H9 (cell line): ENCODE data around the gene NCKAP5. TPM values are rescaled to one million over a fixed set of nuclear protein-coding genes. Genes with fewer than 3 reads are reported as not detected.

Source experiments
- DNase-seq: peaks from one replicate; pipeline ENCODE4 v3.0.0-alpha.2; 2017
- H2AFZ ChIP-seq: one replicate; pipeline ENCODE4 v1.6.1; 2013; ENCODE audit warnings: mild to moderate bottlenecking, low read length, control low read depth, moderate library complexity
- H2AK5ac ChIP-seq: 2 replicates; pipeline ENCODE4 v1.6.1; 2013; ENCODE audit warnings: low read length, control low read depth, mixed read lengths; ENCODE audit not compliant: insufficient read length
- H2BK120ac ChIP-seq: one replicate; pipeline ENCODE4 v1.6.1; 2013; ENCODE audit warnings: low read depth, mild to moderate bottlenecking, low read length, control low read depth, inconsistent platforms; ENCODE audit not compliant: poor library complexity, severe bottlenecking
- H2BK12ac ChIP-seq: 2 replicates; pipeline ENCODE4 v1.6.1; 2013; ENCODE audit warnings: low read length, control low read depth, mixed read lengths, low read depth; ENCODE audit not compliant: insufficient read length
- H2BK15ac ChIP-seq: 2 replicates; pipeline ENCODE4 v1.6.1; 2013; ENCODE audit warnings: low read depth, low read length, control low read depth
- H2BK20ac ChIP-seq: one replicate; pipeline ENCODE4 v1.6.1; 2013; ENCODE audit warnings: low read depth, mild to moderate bottlenecking, low read length, control low read depth, inconsistent platforms; ENCODE audit not compliant: poor library complexity, severe bottlenecking
- H2BK5ac ChIP-seq: 2 replicates; pipeline ENCODE4 v1.6.1; 2013; ENCODE audit warnings: low read length, control low read depth, mixed read lengths; ENCODE audit not compliant: insufficient read length
- H3K14ac ChIP-seq: 2 replicates; pipeline ENCODE4 v1.6.1; 2013; ENCODE audit warnings: low read length, control low read depth; ENCODE audit not compliant: insufficient read depth
- H3K18ac ChIP-seq: 2 replicates; pipeline ENCODE4 v1.6.1; 2013; ENCODE audit warnings: low read depth, mild to moderate bottlenecking, mixed read lengths, low read length, control low read depth; ENCODE audit not compliant: insufficient read length
- H3K23ac ChIP-seq: 2 replicates; pipeline ENCODE4 v1.6.1; 2013; ENCODE audit warnings: low read length, control low read depth, mixed read lengths, low read depth; ENCODE audit not compliant: insufficient read length
- H3K23me2 ChIP-seq: 2 replicates; pipeline ENCODE4 v1.6.1; 2013; ENCODE audit warnings: low read depth, mild to moderate bottlenecking, mixed read lengths, low read length, control low read depth; ENCODE audit not compliant: insufficient read length, poor library complexity, severe bottlenecking
- H3K27ac ChIP-seq: 2 replicates; pipeline ENCODE4 v1.5.1; 2013; ENCODE audit warnings: low read length, control low read depth, mixed read lengths, low read depth; ENCODE audit not compliant: insufficient read length
- H3K27me3 ChIP-seq: 2 replicates; pipeline ENCODE4 v1.6.1; 2013; ENCODE audit warnings: low read length, control low read depth, inconsistent platforms; ENCODE audit not compliant: insufficient read depth
- H3K4ac ChIP-seq: 2 replicates; pipeline ENCODE4 v1.6.1; 2013; ENCODE audit warnings: low read depth, mild to moderate bottlenecking, control low read depth, inconsistent platforms, low read length, moderate library complexity
- H3K4me1 ChIP-seq: 2 replicates; pipeline ENCODE4 v1.6.1; 2013; ENCODE audit warnings: low read length, control low read depth, inconsistent platforms; ENCODE audit not compliant: insufficient read depth
- H3K4me2 ChIP-seq: 2 replicates; pipeline ENCODE4 v1.6.1; 2013; ENCODE audit warnings: low read length, control low read depth, mixed read lengths; ENCODE audit not compliant: insufficient read length, insufficient read depth
- H3K56ac ChIP-seq: 2 replicates; pipeline ENCODE4 v1.6.1; 2013; ENCODE audit warnings: low read depth, mild to moderate bottlenecking, mixed read lengths, low read length, control low read depth; ENCODE audit not compliant: insufficient read length
- H3K79me1 ChIP-seq: 2 replicates; pipeline ENCODE4 v1.6.1; 2013; ENCODE audit warnings: low read depth, mild to moderate bottlenecking, moderate library complexity, low read length, control low read depth, inconsistent platforms; ENCODE audit not compliant: insufficient read depth, poor library complexity, severe bottlenecking
- H3K79me2 ChIP-seq: 2 replicates; pipeline ENCODE4 v1.6.1; 2013; ENCODE audit warnings: low read length, control low read depth, inconsistent platforms; ENCODE audit not compliant: insufficient read depth
- H3K9ac ChIP-seq: 2 replicates; pipeline ENCODE4 v1.6.1; 2013; ENCODE audit warnings: low read length, control low read depth, mixed read lengths; ENCODE audit not compliant: insufficient read length; ENCODE audit errors: extremely low read depth
- H3K9me3 ChIP-seq: one replicate; pipeline ENCODE4 v1.6.1; 2013; ENCODE audit warnings: low read depth, low read length, inconsistent platforms; ENCODE audit not compliant: control insufficient read depth
- H3T11ph ChIP-seq: one replicate; pipeline ENCODE4 v1.6.1; 2013; ENCODE audit warnings: mild to moderate bottlenecking, low read length, control low read depth, inconsistent platforms
- H4K20me1 ChIP-seq: one replicate; pipeline ENCODE4 v1.6.1; 2013; ENCODE audit not compliant: control insufficient read depth, insufficient read length, insufficient read depth
- H4K5ac ChIP-seq: 2 replicates; pipeline ENCODE4 v1.6.1; 2013; ENCODE audit warnings: low read depth, mild to moderate bottlenecking, mixed read lengths, low read length, control low read depth; ENCODE audit not compliant: insufficient read length
- H4K8ac ChIP-seq: replicated peaks from 2 replicates; pipeline ENCODE4 v1.6.1; 2013; ENCODE audit warnings: low read length, control low read depth, mixed read lengths, low read depth; ENCODE audit not compliant: insufficient read length
- H4K91ac ChIP-seq: 2 replicates; pipeline ENCODE4 v1.6.1; 2013; ENCODE audit warnings: low read depth, mild to moderate bottlenecking, moderate library complexity, mixed read lengths, low read length, control low read depth; ENCODE audit not compliant: insufficient read length
- H3K27ac Mint-ChIP-seq, 3 experiments: 2 replicates in 2 of 3; 3 replicates in 1 of 3; pipeline ENCODE4 v1.8.0; 2020 to 2021; ENCODE audit warnings: mixed read lengths in 3 of 3, mild to moderate bottlenecking in 1 of 3, moderate library complexity in 1 of 3
- H3K27me3 Mint-ChIP-seq: 2 replicates; pipeline ENCODE4 v1.8.0; 2021; ENCODE audit warnings: low read depth, mild to moderate bottlenecking, moderate library complexity, mixed read lengths
- H3K36me3 Mint-ChIP-seq, 3 experiments: 2 replicates in 2 of 3; 3 replicates in 1 of 3; pipeline ENCODE4 v1.8.0; 2020 to 2021; ENCODE audit warnings: low read depth in 3 of 3, mixed read lengths in 3 of 3; ENCODE audit not compliant: insufficient read depth in 1 of 3
- H3K4me1 Mint-ChIP-seq, 2 experiments: 2 replicates each; pipeline ENCODE4 v1.8.0; 2020; ENCODE audit warnings: mixed read lengths in 2 of 2
- H3K4me3 Mint-ChIP-seq, 2 experiments: 2 replicates in 1 of 2; 3 replicates in 1 of 2; pipeline ENCODE4 v1.8.0; 2020 to 2021; ENCODE audit warnings: mild to moderate bottlenecking in 2 of 2, mixed read lengths in 2 of 2, moderate library complexity in 1 of 2
- H3K9me3 Mint-ChIP-seq, 2 experiments: 2 replicates in 1 of 2; 3 replicates in 1 of 2; pipeline ENCODE4 v1.8.0; 2020; ENCODE audit warnings: mild to moderate bottlenecking in 2 of 2, mixed read lengths in 2 of 2, moderate library complexity in 1 of 2
- CTCF ChIP-seq: fragments of 200-600 bp; sonication (generic); conservative IDR thresholded peaks from 3 replicates; pipeline ENCODE4 v1.8.0; 2021; ENCODE audit warnings: antibody characterized with exemption, mild to moderate bottlenecking
- whole genome bisulfite sequencing: extraction: QIAGEN DNeasy Blood & Tissue Kit; methylation state at CpG from one replicate; pipeline ENCODE4 v1.1.7; 2013; ENCODE audit warnings: missing lambda C conversion rate, low lambda C conversion rate, mixed read lengths; ENCODE audit not compliant: insufficient read length; ENCODE audit errors: extremely low coverage; 5-methylcytosine and 5-hydroxymethylcytosine counted together
- total RNA-seq: library from RNA; stranded (reverse); gene quantifications from 2 replicates; pipeline ENCODE4 v1.2.1, GENCODE V29; 2021

Gene NCKAP5
- total RNA-seq, 1 experiment from 2014 or later, result 0.26 TPM

- Histone ChIP-seq H4K5ac (no peak overlapping the region), H3K4me2 (no peak overlapping the region), H3K14ac (no peak overlapping the region), H3K23me2 (no peaks in the 10 kb centered on the region), H2BK15ac (no peak overlapping the region), H3K27ac (no peak overlapping the region), H2BK12ac (no peak overlapping the region), H2BK20ac (no peak overlapping the region), H3K79me1 (no peaks in the 10 kb centered on the region), H3K56ac (no peak overlapping the region), H3K4ac (no peak overlapping the region), H2AFZ (no peak overlapping the region), H3K9ac (no peak overlapping the region), H4K91ac (no peak overlapping the region), H2BK120ac (no peak overlapping the region), H2AK5ac (no peak overlapping the region), H3K27me3 (no peaks in the 10 kb centered on the region), H4K20me1 (no peaks in the 10 kb centered on the region), H3K18ac (no peak overlapping the region), H3K79me2 (no peaks in the 10 kb centered on the region), H3K9me3 (no peaks in the 10 kb centered on the region), H3T11ph (no peak overlapping the region), H4K8ac (no peak overlapping the region), H3K23ac (no peak overlapping the region), H3K4me1 (no peaks in the 10 kb centered on the region), H2BK5ac (no peak overlapping the region)
- DNase-seq, result no peak
- no peaks in the 10 kb centered on the region for H3K36me3 Mint-ChIP-seq
- TF ChIP-seq CTCF, result no peak
- no CpG with 5 or more reads among the region's 7 CpGs for WGBS
- no peak overlapping the region for H3K27ac Mint-ChIP-seq
- no peak overlapping the region for H3K4me3 Mint-ChIP-seq
- H3K4me1 Mint-ChIP-seq, result no peaks in the 10 kb centered on the region
- H3K27me3 Mint-ChIP-seq, result peaks cover 3% of the 10 kb centered on the region
- H3K9me3 Mint-ChIP-seq, result no peaks in the 10 kb centered on the region
Measured at GRCh38 chr2:133508546-133509165, 59.6 kb downstream of the NCKAP5 start.
